NOMO-1 treated with DMSO at 0.1 percent for 48 hours (cell line): ENCODE results near the gene SYNE3.

Experiments used
- DNase-seq: peaks from one replicate; lab custom pipeline; 2025; ENCODE audit not compliant: unreplicated experiment; lab: John Stamatoyannopoulos, UW

SYNE3 gene

GRCh38 chr14:95478309-95478708, 38.1 kb downstream of the SYNE3 start:
- no peak for DNase-seq

GRCh38 chr14:95477411-95478269, 38.8 kb downstream of the SYNE3 start:
- no peak for DNase-seq

GRCh38 chr14:95476747-95477146, 39.7 kb downstream of the SYNE3 start:
- DNase-seq, result no peak

- DNase-seq, result no peak
Measured at GRCh38 chr14:95475540-95476240, 40.8 kb downstream of the SYNE3 start.

GRCh38 chr14:95474941-95475340, 41.5 kb downstream of the SYNE3 start:
- DNase-seq, result no peak

- no peak for DNase-seq
Measured at GRCh38 chr14:95474486-95474885, 42.0 kb downstream of the SYNE3 start.

GRCh38 chr14:95472819-95473251, 43.6 kb downstream of the SYNE3 start:
- no peak for DNase-seq

GRCh38 chr14:95471476-95471875, 45.0 kb downstream of the SYNE3 start:
- DNase-seq, result no peak

- DNase-seq, result no peak
Measured at GRCh38 chr14:95471016-95471415, 45.4 kb downstream of the SYNE3 start.

- DNase-seq, result no peak
Measured at GRCh38 chr14:95469134-95469481, 47.3 kb downstream of the SYNE3 start.

GRCh38 chr14:95468448-95469133, 47.9 kb downstream of the SYNE3 start:
- DNase-seq, result no peak

GRCh38 chr14:95467657-95468056, 48.8 kb downstream of the SYNE3 start:
- DNase-seq, result no peak

- DNase-seq, result no peak
Measured at GRCh38 chr14:95467232-95467631, 49.2 kb downstream of the SYNE3 start.
